Measurements from ENCODE around the gene ERMARD.

Gene ERMARD

DNA sequence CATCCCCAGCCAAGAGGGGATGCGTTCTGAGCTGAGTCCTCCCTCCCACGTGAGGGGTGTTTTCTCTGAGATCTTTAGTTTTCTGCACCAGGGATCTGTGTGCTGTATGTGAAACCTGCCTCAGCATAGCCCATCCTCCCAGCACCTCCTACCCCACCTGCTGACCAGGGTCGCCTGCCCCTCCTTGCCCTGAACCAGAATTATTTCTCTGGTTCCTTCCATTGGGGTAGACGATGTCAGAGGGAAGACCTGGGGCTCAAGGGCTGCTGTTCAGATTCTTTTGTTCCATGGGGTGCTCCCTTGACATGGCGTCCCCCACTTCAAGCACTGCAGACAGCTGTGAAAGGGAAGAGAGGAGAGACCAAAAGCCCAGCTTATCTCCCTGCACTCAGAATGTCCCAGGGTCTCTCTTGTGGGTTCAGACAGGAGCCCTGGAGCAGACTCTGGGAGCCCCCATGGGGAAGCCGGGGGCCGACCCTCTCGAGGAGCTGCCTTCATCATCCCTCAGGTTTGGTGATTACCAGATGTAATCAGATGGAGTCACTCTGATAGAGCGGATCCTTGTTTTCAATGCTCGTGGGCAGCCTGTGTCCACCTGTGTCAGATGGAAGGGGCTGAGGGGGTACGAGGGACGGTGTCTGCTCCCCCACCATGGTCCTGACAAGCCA, 74.3 kb downstream of the ERMARD start:
- DNase-seq (ENCODE audit: low read depth): no peak

DNA sequence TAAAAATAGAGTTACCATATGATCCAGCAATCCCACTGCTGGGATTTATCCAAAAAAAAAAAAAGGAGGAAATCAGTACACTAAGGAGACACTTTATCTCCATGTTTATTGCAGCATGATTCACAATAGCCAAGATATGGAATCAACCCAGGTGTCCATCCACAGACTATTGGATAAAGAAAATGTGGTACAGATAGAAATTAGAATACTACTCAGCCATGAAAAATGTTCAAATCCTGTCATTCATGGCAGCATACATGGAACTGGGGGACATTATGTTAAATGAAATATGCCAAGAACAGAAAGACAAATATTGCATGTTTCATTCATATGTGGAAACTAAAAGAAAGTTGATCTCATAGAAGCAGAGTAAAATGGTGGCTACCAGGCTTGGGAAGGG, 75.3 kb downstream of the ERMARD start:
- no peak for DNase-seq (ENCODE audit: low read depth)

DNA sequence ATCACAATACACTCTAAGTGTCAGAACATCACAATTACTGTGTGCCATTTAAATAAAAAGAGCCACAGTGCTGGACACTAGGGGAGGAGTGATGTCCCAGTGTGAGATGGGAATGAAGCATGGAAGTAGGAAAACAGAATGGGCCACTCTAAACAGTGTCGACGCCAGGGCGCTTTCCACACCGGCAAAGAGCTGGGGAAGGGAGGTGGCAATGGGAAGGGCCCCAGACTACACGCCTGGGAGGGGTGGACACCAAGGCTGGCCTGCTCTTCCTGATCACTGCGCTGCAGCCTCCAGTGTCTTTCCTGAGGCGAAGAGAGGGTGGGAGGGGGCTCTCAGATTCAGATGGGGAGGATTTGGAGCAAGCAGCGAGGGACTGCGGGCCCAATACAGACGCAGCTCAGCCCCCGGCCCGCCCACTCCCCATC, 75.9 kb downstream of the ERMARD start:
- DNase-seq (ENCODE audit: low read depth): no peak

DNA sequence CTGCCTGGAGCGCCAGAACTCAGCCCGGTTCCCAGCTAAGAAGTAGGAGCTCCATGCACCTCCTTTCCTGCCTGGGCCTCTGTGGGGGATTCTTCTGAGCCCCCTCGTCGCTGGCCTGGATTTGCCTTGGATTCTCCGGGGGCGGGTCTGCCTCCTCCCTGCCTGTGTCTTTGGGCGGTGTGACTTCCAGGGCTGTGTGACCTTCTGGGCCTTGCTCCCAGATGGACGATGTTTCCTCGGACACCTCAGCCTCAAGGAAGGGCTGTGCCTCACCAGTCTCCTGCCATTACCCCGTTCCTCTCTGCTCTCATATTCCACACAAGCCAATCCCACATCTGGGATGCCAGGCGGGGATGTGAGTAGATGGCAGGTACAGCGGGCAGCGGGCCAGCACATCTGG, 76.8 kb downstream of the ERMARD start:
- no peak for DNase-seq (ENCODE audit: low read depth)

DNA sequence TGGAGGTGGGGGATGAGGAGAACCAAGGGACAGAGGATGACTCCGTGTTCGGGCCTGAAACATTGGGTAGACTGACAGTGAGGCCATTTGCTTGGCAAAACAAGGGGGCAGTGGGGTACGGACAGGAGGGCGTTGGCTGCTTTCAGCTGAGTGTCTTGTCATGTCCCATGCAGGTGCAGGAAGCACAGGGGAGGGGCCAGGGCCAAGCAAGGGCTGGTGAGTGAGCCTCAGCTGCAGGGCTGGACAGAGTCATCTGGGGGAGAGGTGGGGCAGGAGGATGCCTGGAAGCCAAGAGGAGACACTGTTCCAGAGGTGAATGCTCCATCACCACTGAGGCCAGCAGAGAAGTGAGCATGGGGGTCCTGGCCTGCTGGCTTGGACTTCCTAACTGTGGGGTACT, 78.4 kb downstream of the ERMARD start:
- no peak for DNase-seq (ENCODE audit: low read depth)

DNA sequence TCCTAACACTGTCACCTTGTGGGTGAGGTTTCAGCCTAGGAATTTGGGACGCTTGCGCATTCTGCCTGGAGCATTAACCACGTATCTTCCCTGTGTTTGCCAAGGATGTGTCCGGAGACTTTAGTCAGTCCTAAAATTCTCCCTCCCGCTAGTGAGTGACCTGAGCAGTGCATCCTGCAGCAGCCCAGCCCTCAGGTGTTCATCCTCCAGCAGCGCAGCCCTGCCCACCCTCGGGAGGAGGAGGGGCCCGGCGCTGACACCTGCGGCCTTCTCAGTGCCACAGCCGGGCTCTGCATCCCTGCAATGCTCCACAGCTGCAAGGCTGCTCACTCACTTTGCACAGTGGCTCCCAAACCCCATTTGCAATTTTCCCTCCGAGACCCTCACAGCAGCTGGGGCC, 79.5 kb downstream of the ERMARD start:
- DNase-seq (ENCODE audit: low read depth): no peak

Data from stimulated activated CD8-positive, alpha-beta memory T cell treated with anti-CD3 and anti-CD28 coated beads, Interleukin-7, amount 100 ng/mL, for 24 hours (primary cell).